GM12878 (cell line): ENCODE measurements around the gene MTTP. TPM values are rescaled to one million over a fixed set of nuclear protein-coding genes. Genes with fewer than 3 reads are reported as not detected.

Source experiments
- ATAC-seq: fragments of 200-7000 bp; cut with Tn5 transposase; 3 replicates; pipeline ENCODE4 v1.9.1; 2020; ENCODE audit warnings: mild to moderate bottlenecking, moderate library complexity
- BruUV-seq: library from RNA; stranded (reverse); fragments of 400-500 nt; replicated peaks from 2 replicates; lab custom pipeline; 2021; lab: Mats Ljungman, UMichigan
- CTCF ChIA-PET: fragments of 300-600 bp; sonication (Branson Sonifier 250); formaldehyde crosslinking; extraction: SDS; loops from one replicate; lab custom pipeline; 2021; ENCODE audit warnings: inconsistent platforms; lab: Yijun Ruan, JAX
- POLR2A ChIA-PET: fragments of 350-600 bp; formaldehyde crosslinking; extraction: SDS; loops from one replicate; lab custom pipeline; 2021; ENCODE audit warnings: inconsistent platforms; lab: Charles Lee
- RAD21 ChIA-PET: fragments of 300-600 bp; sonication (Branson Sonifier 250); formaldehyde crosslinking; loops from one replicate; lab custom pipeline; 2023; ENCODE audit warnings: antibody characterized with exemption; ENCODE audit not compliant: unreplicated experiment; lab: Charles Lee
- SMC1A ChIA-PET: fragments of 300-600 bp; sonication (Branson Sonifier 250); formaldehyde crosslinking; loops from one replicate; lab custom pipeline; 2023; ENCODE audit not compliant: unreplicated experiment, uncharacterized antibody; lab: Charles Lee
- DNase-seq: peaks from one replicate; pipeline ENCODE4 v3.0.0-alpha.2; 2011; ENCODE audit warnings: low read depth, low spot score
- FAIRE-seq: peaks from 3 replicates; lab custom pipeline; 2011; peaks lifted over from hg19 to GRCh38; lab: Jason Lieb, UNC
- H2AFZ ChIP-seq: 2 replicates; pipeline ENCODE4 v1.6.0; 2011; ENCODE audit warnings: low read depth, low read length, control low read depth; ENCODE audit not compliant: control insufficient read depth
- H3K27ac ChIP-seq: 2 replicates; pipeline ENCODE4 v1.5.1; 2011; ENCODE audit warnings: control low read depth; ENCODE audit not compliant: control insufficient read depth, insufficient read depth
- H3K27me3 ChIP-seq, 2 experiments: replicated peaks in 1 of 2; 2 replicates each; pipeline versions ENCODE4 v1.6.0 to v1.6.1; 2011; ENCODE audit warnings: low read length in 1 of 2; ENCODE audit not compliant: control insufficient read depth in 2 of 2, insufficient read depth in 2 of 2
- H3K36me3 ChIP-seq, 2 experiments: 2 replicates each; pipeline ENCODE4 v1.5.1; 2011; ENCODE audit warnings: low read length in 1 of 2; ENCODE audit not compliant: control insufficient read depth in 2 of 2, insufficient read depth in 2 of 2
- H3K4me1 ChIP-seq: 2 replicates; pipeline ENCODE4 v1.6.1; 2011; ENCODE audit warnings: mild to moderate bottlenecking, low read length, moderate library complexity, mixed read lengths; ENCODE audit not compliant: control insufficient read depth, insufficient read depth
- H3K4me2 ChIP-seq: 2 replicates; pipeline ENCODE4 v1.6.0; 2011; ENCODE audit warnings: control low read depth; ENCODE audit not compliant: control insufficient read depth, insufficient read depth
- H3K4me3 ChIP-seq: fragments of 200-600 bp; sonication (generic); 2 replicates; pipeline ENCODE4 v1.5.1; 2016
- H3K79me2 ChIP-seq: 2 replicates; pipeline ENCODE4 v1.6.0; 2011; ENCODE audit warnings: low read length; ENCODE audit not compliant: control insufficient read depth, insufficient read depth
- H3K9ac ChIP-seq: 2 replicates; pipeline ENCODE4 v1.8.0; 2011; ENCODE audit warnings: low read length, control low read depth, mixed read lengths; ENCODE audit not compliant: control insufficient read depth, insufficient read depth
- H3K9me3 ChIP-seq: replicated peaks from 3 replicates; pipeline ENCODE4 v1.5.1; 2011; ENCODE audit warnings: mild to moderate bottlenecking, low read length; ENCODE audit not compliant: control insufficient read depth, insufficient read depth
- H4K20me1 ChIP-seq: 2 replicates; pipeline ENCODE4 v1.6.0; 2011; ENCODE audit not compliant: control insufficient read depth, insufficient read depth
- ATF3 ChIP-seq: IDR thresholded peaks from 2 replicates; pipeline ENCODE4 v1.6.1; 2011; ENCODE audit warnings: low read depth, mild to moderate bottlenecking, low read length, moderate library complexity, borderline replicate concordance; ENCODE audit errors: extremely low read depth
- BACH1 ChIP-seq: fragments of 450-650 bp; IDR thresholded peaks from 2 replicates; pipeline ENCODE4 v1.6.1; 2017; ENCODE audit warnings: mild to moderate bottlenecking, borderline replicate concordance
- E4F1 ChIP-seq: fragments of 450-650 bp; IDR thresholded peaks from 2 replicates; pipeline ENCODE4 v1.6.1; 2018; ENCODE audit warnings: borderline replicate concordance, mild to moderate bottlenecking; ENCODE audit not compliant: partially characterized antibody
- ETV6 ChIP-seq, 2 experiments: fragments of 450-650 bp in 1 of 2; IDR thresholded peaks in 1 of 2; conservative IDR thresholded peaks in 1 of 2; 2 replicates each; pipeline ENCODE4 v1.6.1; 2014; ENCODE audit warnings: antibody characterized with exemption in 1 of 2, borderline replicate concordance in 1 of 2, low read depth in 1 of 2, mild to moderate bottlenecking in 1 of 2, moderate library complexity in 1 of 2
- FOXK2 ChIP-seq: fragments of 450-650 bp; IDR thresholded peaks from 2 replicates; pipeline ENCODE4 v1.6.1; 2017; ENCODE audit warnings: mild to moderate bottlenecking, moderate library complexity
- IRF3 ChIP-seq: fragments of 450-650 bp; IDR thresholded peaks from 2 replicates; pipeline ENCODE4 v1.6.1; 2014; ENCODE audit warnings: mild to moderate bottlenecking
- MTA2 ChIP-seq: fragments of 450-650 bp; IDR thresholded peaks from 2 replicates; pipeline ENCODE4 v1.6.1; 2016; ENCODE audit warnings: low read depth, mild to moderate bottlenecking, moderate library complexity
- RB1 ChIP-seq: fragments of 450-650 bp; formaldehyde crosslinking; IDR thresholded peaks from 2 replicates; pipeline ENCODE4 v1.6.1; 2017; ENCODE audit warnings: mild to moderate bottlenecking, borderline replicate concordance
- SMAD1 ChIP-seq: fragments of 450-650 bp; IDR thresholded peaks from 2 replicates; pipeline ENCODE4 v1.6.1; 2018; ENCODE audit warnings: mild to moderate bottlenecking, low read depth; ENCODE audit not compliant: partially characterized antibody
- SRF ChIP-seq, 2 experiments: IDR thresholded peaks; 2 replicates each; pipeline ENCODE4 v1.6.1; 2011; ENCODE audit warnings: low read depth in 2 of 2, low read length in 2 of 2, mild to moderate bottlenecking in 1 of 2, moderate library complexity in 1 of 2
- ZNF622 ChIP-seq: fragments of 450-650 bp; IDR thresholded peaks from 2 replicates; pipeline ENCODE4 v1.6.1; 2017; ENCODE audit warnings: mild to moderate bottlenecking, inconsistent platforms
- WGBS: methylation state at CpG from one replicate; pipeline ENCODE4 v1.1.6; 2016; ENCODE audit warnings: low lambda C conversion rate; ENCODE audit not compliant: insufficient replicate concordance, insufficient coverage; ENCODE audit errors: missing lambda C conversion rate; 5-methylcytosine and 5-hydroxymethylcytosine counted together
- in situ Hi-C: fragments of 300-500 bp; cut with MboI; formaldehyde crosslinking; loops from 9 replicates; pipeline ENCODE4 v1.14.3; 2018; ENCODE audit warnings: mixed read lengths
- intact Hi-C: fragments of 100-400 bp; cut with micrococcal nuclease; formaldehyde crosslinking; loops from one replicate; pipeline ENCODE4 v1.14.2; 2022; ENCODE audit not compliant: unreplicated experiment
- polyA plus RNA-seq, 11 experiments: library from polyadenylated mRNA; depleted of rRNA in 4 of 11; unstranded in 6 of 11; stranded (reverse) in 5 of 11; fragments of >200 nt; fragmentation: Nextera tagmentation in 4 of 11; fragmentation: Illumina TruSeq in 1 of 11; extraction: Ambion mirVana in 4 of 11; extraction: Trizol in 1 of 11; gene quantifications; 1 replicate in 1 of 11; 2 replicates in 10 of 11; pipeline versions ENCODE4 v1.2.1 to v1.2.3, GENCODE V29; 2011 to 2016; ENCODE audit warnings: inconsistent platforms in 2 of 11, missing spikeins in 2 of 11, low read depth in 1 of 11
- total RNA-seq, 4 experiments: library from RNA; depleted of rRNA in 3 of 4; stranded (reverse); fragments of >200 nt in 3 of 4; fragmentation: Illumina TruSeq in 1 of 4; extraction: Trizol in 1 of 4; gene quantifications; 2 replicates each; pipeline versions ENCODE4 v1.2.1 to v1.2.3, GENCODE V29; 2013 to 2021

Gene MTTP
- total and polyA plus RNA-seq, 10 of the 15 experiments (the other 5 are each of a cell fraction or from before 2014, with no cell fraction given): 0.08 to 2.2 (median 0.21) TPM; not detected in 1

GRCh38 chr4:99624141-99624719 lies 49.6 kb downstream of the MTTP start:
- in situ Hi-C loops: no loop called here
- no peak for FAIRE-seq

GRCh38 chr4:99625369-99625768 lies 50.7 kb downstream of the MTTP start:
- BruUV-seq: no TSS peak
- ChIA-PET SMC1A (interaction anchor here (1.1 to 2.2 kb wide), 3 partner anchors 10 to 23 kb away, joined by 3 to 6 read pairs (median 3); no protein-coding TSS in a partner anchor), CTCF (interaction anchor here (0.8 to 1.1 kb wide), 3 partner anchors 10 to 46 kb away, joined by 3 to 4 read pairs (median 3); no protein-coding TSS in a partner anchor), POLR2A (no interaction called here), RAD21 (interaction anchor here (0.9 kb wide), 1 partner anchor 22 kb away, joined by 3 read pairs; no protein-coding TSS in a partner anchor)
- 42% methylated on average over 5 of the region's 5 CpGs for WGBS
- Histone ChIP-seq H3K27ac (no peak overlapping the region), H2AFZ (no peak overlapping the region), H3K4me2 (no peak overlapping the region), H3K27me3 (no peaks in the 10 kb centered on the region; a peak in 1 of 4 replicates), H3K4me1 (no peaks in the 10 kb centered on the region), H3K36me3 (no peaks in the 10 kb centered on the region), H3K79me2 (no peaks in the 10 kb centered on the region), H4K20me1 (no peaks in the 10 kb centered on the region), H3K9me3 (no peaks in the 10 kb centered on the region), H3K4me3 (no peak overlapping the region), H3K9ac (no peak overlapping the region)
- ATAC-seq (peak; percentile 52), DNase-seq (no peak), FAIRE-seq (no peak)
- intact Hi-C loops: no loop called here
- in situ Hi-C loops: no loop called here
- no peak for TF ChIP-seq SMAD1
- no peak for TF ChIP-seq ETV6 (conservative IDR thresholded peaks at IDR 0.05 in 1 of 2, IDR thresholded peaks at IDR 0.05 in 1 of 2; ENCODE audit: borderline replicate concordance in 1 of 2, low read depth in 1 of 2)
- TF ChIP-seq ATF3: no peak
- TF ChIP-seq BACH1: no peak
- TF ChIP-seq ZNF622: no peak
- TF ChIP-seq IRF3: no peak
- TF ChIP-seq MTA2: no peak
- no peak for TF ChIP-seq E4F1
- TF ChIP-seq RB1: no peak
- no peak for TF ChIP-seq SRF (IDR thresholded peaks at IDR 0.05; ENCODE audit: low read depth in 2 of 2, low read length in 2 of 2)

More at GRCh38 chr4:99624141-99624719, 49.6 kb downstream of the MTTP start:
- ATAC-seq (peak; percentile 80), DNase-seq (no peak)
- RAD21 ChIA-PET: no interaction called here
- CTCF ChIA-PET: interaction anchor here (0.7 kb wide), 1 partner anchor 61 kb away, joined by 4 read pairs; no protein-coding TSS in a partner anchor
- no peak for TF ChIP-seq FOXK2
- Histone ChIP-seq H3K9ac (no peak overlapping the region), H3K27me3 (no peaks in the 10 kb centered on the region; a peak in 1 of 4 replicates), H3K9me3 (no peaks in the 10 kb centered on the region), H4K20me1 (no peaks in the 10 kb centered on the region), H3K36me3 (no peaks in the 10 kb centered on the region), H3K79me2 (no peaks in the 10 kb centered on the region), H3K27ac (no peak overlapping the region), H3K4me1 (no peaks in the 10 kb centered on the region), H3K4me2 (no peak overlapping the region), H3K4me3 (no peak overlapping the region), H2AFZ (no peak overlapping the region)
- SMC1A ChIA-PET: interaction anchor here (1.0 to 2.2 kb wide), 4 partner anchors 9 to 24 kb away, joined by 3 to 6 read pairs (median 3); no protein-coding TSS in a partner anchor
- POLR2A ChIA-PET: no interaction called here
- 58% methylated on average over 4 of the region's 4 CpGs for WGBS
- intact Hi-C loops: no loop called here
- BruUV-seq: no TSS peak
